NCI-H2196 (cell line): ENCODE results near the gene AP2M1.
A peak's percentile ranks its signal among the peaks of the same experiment; 100 is the strongest.

Experiments used
- DNase-seq: peaks from one replicate; lab custom pipeline; 2025; ENCODE audit not compliant: unreplicated experiment; lab: John Stamatoyannopoulos, UW

The AP2M1 gene

DNA sequence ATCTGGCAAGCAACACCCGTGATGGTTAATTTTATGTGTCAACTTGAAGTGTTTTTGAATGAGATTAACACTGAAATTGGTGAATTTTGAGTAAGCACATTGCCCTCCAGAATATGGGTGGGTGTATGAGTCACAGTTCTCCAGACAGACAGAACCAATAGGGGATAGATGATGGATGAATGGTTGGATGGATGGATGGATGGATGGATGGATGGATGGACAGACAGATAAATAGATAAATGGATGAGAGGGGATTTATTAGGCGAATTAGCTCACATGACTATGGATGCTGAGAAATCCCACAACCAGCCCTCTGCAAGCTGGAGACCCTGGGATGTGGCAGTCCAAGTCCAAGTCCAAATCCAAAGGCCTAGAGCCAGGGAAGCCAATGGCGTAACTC, 49.3 kb downstream of the AP2M1 start:
- no peak for DNase-seq

DNA sequence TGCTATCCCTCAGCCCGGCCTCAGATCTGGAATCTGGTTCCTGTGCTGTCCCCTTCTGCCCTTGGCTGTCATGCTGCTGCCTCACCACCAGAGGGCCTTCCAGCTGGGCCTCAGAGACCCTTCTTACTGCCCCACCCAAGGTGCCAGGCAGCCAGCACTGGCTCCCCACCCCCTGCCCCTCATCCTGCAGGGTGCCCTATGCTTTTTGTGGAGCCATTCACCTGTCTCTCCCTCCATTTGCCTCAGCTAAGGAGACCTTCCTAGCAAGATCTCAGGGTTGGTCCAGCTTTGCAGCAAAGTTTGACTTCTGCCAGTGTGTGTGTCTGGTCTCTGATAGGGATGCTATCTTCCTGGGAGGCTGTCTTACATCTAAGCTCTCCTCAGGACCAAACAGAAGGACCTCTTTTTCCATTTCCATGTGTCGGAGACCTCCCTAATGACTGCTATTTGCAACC, 52.9 kb downstream of the AP2M1 start:
- DNase-seq, result peak; percentile 72

DNA sequence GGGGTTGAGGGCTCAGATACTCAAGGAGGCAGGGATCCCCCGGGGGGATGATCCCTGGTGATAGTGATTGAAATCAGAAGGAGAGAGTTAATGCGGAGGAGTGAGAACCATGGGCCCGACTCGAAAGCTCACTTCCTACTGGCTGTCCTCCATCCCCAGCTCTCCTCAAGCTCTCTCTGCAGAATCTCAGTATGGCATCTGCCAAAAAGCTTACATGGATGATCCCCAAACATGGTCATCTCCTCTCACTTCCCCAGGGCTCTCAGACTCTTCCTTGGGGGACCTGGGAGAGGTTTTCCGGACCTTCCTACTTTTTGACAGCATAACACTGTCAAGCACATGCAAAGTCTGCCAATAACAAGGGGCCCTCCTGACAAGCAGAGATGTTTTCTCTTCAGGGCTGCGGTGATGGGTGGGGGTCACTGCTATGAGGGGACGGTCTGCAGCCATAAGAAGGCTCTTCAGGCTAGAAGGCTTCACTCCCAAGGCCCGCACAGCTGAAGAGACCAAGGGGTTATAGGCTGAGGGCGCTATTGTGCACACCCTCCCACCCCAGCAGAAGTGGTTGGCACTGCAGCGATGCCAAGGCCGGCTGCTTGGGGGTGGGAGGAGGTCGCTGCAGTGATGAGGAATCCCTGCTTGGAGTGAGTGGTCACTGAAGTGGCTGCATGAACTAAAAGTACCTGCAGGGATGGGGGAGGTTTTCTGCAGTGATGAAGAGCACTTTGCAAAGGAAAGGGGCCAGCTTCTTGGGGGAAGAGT, 53.9 kb downstream of the AP2M1 start:
- no peak for DNase-seq

DNA sequence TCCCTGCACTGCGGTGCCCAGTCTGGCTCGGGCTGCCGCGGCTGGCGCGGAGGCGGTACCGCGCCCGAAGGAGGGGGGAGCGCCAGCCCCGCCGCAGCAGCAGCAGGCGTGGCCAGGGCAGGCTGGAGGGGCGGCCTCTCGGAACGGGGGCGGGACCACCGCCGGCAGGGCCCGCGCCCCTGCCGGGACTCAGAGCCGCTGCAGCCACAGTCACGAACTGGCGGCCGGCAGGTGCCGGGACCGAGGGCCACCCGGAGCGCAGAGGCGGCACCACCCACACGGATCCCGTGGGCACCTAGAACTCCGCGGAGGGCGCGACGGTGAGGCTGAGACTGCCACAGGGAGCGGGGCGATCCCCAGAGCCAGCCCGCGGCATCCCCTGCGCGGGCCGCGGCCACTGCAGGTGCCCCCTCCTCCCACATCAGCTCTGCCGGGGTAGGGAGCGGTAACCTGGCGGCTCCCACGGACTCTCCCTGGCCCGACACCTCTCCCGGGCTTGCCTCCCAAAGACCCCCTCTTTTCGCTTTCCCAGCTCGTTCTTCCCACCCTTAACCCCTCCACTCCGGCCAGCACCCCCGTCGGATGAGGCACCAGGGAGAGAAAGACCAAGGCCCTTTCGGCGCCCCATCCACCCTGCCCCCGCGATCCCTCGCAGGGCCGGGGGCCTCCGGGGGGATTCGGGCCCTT, 54.9 kb downstream of the AP2M1 start, which contains the start of gene VWA5B2:
Gene VWA5B2, plus strand, starts transcription at position 192 of the 687 bp plus-strand sequence. CDS start 944 bp downstream, outside the sequence.
- peak; percentile 92 for DNase-seq

DNA sequence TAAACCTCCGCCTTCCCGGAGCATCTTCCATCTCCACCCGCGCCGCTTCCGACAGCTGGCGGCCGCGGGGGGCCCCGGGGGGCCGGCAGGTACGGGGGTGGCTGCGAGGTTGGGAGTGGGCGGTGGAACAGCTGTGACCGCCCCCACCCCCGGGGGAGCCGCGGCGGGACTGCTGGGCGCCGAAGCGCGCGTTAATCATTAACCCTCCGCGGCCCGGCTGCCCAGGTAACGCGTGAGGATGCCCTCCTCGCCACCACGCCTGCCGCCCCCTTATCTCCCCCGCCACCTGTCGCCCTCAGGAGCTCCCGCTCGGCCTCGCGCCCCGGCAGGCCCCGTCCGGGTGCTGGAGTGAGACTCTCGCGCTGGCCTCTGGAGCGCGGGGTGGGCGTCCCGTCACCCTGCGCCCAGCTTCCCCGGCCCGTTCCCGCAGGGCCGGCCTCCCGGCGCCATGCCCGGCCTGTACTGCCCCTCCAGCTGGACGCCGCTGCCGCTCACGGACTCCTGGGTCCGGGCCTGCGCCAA, 55.5 kb downstream of the AP2M1 start:
- DNase-seq, result no peak

DNA sequence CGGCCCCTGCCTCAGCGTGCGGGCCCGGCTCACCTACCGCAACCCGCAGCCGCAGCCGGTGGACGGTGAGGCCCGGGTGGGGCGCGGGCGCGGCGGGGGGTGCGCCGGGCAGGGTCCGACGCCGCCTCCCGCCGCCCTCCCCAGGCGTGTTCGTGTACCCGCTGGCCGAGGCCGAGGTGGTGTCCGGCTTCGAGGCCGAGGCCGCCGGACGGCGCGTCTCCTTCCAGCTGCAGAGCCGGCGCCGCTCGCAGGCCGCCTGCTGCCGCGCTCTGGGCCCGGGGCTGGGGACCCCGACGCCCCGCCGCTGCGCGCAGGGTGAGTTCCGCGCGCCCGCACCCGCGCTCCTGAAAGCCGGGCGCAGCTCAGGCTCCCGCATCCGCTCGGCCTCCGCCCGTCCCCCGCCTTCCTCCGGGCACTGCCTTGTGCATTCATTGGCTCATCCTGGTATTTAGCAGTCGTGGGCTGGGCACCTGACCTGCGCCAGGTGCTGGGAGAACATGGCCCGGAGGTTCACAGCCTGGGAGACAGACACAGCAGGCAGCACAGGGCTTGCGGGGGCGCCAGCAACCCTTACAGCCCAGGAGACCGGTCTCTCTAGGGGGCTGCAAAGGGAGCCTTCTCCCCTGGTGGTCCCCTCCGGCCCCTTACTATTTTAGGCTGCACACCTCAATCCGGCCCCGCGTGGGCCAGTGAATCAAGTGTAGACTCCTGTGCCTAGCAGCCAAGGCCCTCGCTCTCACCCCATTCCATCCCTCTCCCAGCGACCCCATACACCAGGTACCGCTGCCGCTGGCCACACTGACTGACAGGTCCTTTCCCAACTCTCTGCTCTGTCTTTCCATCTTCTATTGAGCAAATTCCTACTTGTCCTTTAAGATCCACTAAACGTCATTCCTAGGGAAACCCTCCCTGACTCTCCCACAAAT, 56.2 kb downstream of the AP2M1 start:
- peak; percentile 86 for DNase-seq

DNA sequence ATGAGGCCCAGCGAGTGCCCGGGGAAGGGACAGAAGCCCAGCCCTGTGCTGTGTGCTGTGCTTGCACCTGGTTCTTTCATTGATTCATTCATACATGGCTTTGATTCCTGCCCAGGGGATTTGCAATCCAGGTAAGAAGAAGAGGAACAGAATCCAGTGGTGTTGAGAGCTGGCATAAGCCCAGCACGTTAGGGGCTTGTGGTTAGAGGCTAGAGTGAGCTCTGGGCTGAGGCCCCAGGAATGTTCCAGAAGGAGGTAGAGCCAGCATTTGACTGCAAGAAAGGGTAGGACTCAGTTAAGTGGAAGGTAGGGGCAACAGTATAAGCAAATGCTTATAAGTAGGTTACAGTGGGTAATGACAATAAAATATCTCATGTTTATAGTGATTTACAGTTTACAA, 57.0 kb downstream of the AP2M1 start:
- no peak for DNase-seq

DNA sequence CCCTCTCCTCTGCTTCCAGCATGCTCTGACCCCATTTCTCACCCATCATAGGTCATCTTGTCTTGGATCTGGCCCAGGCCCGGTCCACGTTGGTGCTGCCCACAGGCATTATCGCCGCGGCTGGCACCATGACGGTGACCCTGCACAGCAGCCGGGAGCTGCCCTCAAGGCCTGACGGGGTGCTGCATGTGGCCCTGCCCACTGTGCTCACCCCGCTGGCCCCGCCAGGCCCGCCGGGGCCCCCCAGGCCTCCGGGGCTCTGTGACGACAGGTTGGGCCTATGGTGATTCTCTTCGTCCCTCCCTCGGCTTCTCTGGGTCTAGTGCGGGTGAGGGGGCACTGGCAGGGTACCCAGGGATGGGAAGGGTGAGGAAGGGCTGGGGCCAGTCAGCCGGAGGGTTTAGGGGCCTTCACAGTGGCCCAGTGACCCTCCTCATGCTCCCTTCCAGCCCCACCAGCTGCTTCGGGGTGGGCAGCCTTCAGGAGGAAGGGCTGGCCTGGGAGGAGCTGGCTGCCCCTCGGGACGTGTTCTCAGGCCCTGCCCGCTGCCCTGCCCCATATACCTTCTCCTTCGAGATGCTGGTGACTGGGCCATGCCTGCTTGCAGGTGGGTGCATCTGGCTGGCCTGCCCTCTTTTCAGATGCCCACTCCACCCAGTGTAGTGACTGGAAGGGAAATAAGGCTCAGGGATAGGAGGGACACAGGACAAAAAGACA, 58.6 kb downstream of the AP2M1 start:
- no peak for DNase-seq
